ENCODE measurements around the gene FSHR. TPM values are rescaled to one million over a fixed set of nuclear protein-coding genes. Genes with fewer than 3 reads are reported as not detected.
A peak's percentile ranks its signal among the peaks of the same experiment; 100 is the strongest.

The FSHR gene
- polyA plus RNA-seq, 4 donors: not detected

- no peaks in the 10 kb centered on the region for H3K36me3 ChIP-seq (ENCODE audit: control insufficient read depth in 3 of 3, insufficient read depth in 2 of 3, low read depth in 1 of 3, low read length in 3 of 3)
- FAIRE-seq (no peak), DNase-seq (no peak)
- H3K9me3 ChIP-seq (ENCODE audit: control insufficient read depth in 2 of 2, insufficient read depth in 1 of 2, low read depth in 1 of 2, low read length in 1 of 2): peaks cover 0 to 7% of the 10 kb centered on the region in 2 donors
- WGBS, 3 donors: 37 to 49% (median 48%) methylated on average over 2 of the region's 2 CpGs
- no peaks in the 10 kb centered on the region for H3K4me1 ChIP-seq (ENCODE audit: control insufficient read depth in 3 of 3, insufficient read depth in 2 of 3, low read depth in 1 of 3, low read length in 2 of 3)
- no peaks in the 10 kb centered on the region for H3K27me3 ChIP-seq (ENCODE audit: control insufficient read depth in 3 of 3, insufficient read depth in 3 of 3, low read length in 3 of 3)
- H3K4me3 ChIP-seq (ENCODE audit: low read depth in 1 of 3, low read length in 3 of 3): no peak overlapping the region
- H3K27ac ChIP-seq (ENCODE audit: low read depth in 1 of 3, low read length in 2 of 3): no peak overlapping the region
Measured at GRCh38 chr2:49053156-49053555, 101.2 kb downstream of the FSHR start.

GRCh38 chr2:49050265-49050664 is 104.0 kb downstream of the FSHR start:
- DNase-seq: no peak
- Histone ChIP-seq H3K9me3 (ENCODE audit: control insufficient read depth in 2 of 2, insufficient read depth in 1 of 2, low read depth in 1 of 2, low read length in 1 of 2) (peaks cover 0 to 7% of the 10 kb centered on the region in 2 donors), H3K36me3 (ENCODE audit: control insufficient read depth in 3 of 3, insufficient read depth in 2 of 3, low read depth in 1 of 3, low read length in 3 of 3) (no peaks in the 10 kb centered on the region), H3K27ac (ENCODE audit: low read depth in 1 of 3, low read length in 2 of 3) (no peak overlapping the region), H3K27me3 (ENCODE audit: control insufficient read depth in 3 of 3, insufficient read depth in 3 of 3, low read length in 3 of 3) (no peaks in the 10 kb centered on the region), H3K4me3 (ENCODE audit: low read depth in 1 of 3, low read length in 3 of 3) (no peak overlapping the region), H3K4me1 (ENCODE audit: control insufficient read depth in 3 of 3, insufficient read depth in 2 of 3, low read depth in 1 of 3, low read length in 2 of 3) (no peaks in the 10 kb centered on the region)
- FAIRE-seq: no peak

- Histone ChIP-seq H3K4me1 (ENCODE audit: control insufficient read depth in 3 of 3, insufficient read depth in 2 of 3, low read depth in 1 of 3, low read length in 2 of 3) (no peaks in the 10 kb centered on the region), H3K9me3 (ENCODE audit: control insufficient read depth in 2 of 2, insufficient read depth in 1 of 2, low read depth in 1 of 2, low read length in 1 of 2) (peaks cover 0 to 2% of the 10 kb centered on the region in 2 donors), H3K36me3 (ENCODE audit: control insufficient read depth in 3 of 3, insufficient read depth in 2 of 3, low read depth in 1 of 3, low read length in 3 of 3) (no peaks in the 10 kb centered on the region), H3K27me3 (ENCODE audit: control insufficient read depth in 3 of 3, insufficient read depth in 3 of 3, low read length in 3 of 3) (no peaks in the 10 kb centered on the region), H3K4me3 (ENCODE audit: low read depth in 1 of 3, low read length in 3 of 3) (no peak overlapping the region), H3K27ac (ENCODE audit: low read depth in 1 of 3, low read length in 2 of 3) (no peak overlapping the region)
- DNase-seq (peak; percentile 7 to 25), FAIRE-seq (no peak)
- WGBS, 3 donors: 7 to 44% (median 19%) methylated on average over 1 of the region's 1 CpG
Measured at GRCh38 chr2:49049161-49049560, 105.2 kb downstream of the FSHR start.

- H3K27ac ChIP-seq (ENCODE audit: low read depth in 1 of 3, low read length in 2 of 3): no peak overlapping the region
- no peaks in the 10 kb centered on the region for H3K9me3 ChIP-seq (ENCODE audit: control insufficient read depth in 2 of 2, insufficient read depth in 1 of 2, low read depth in 1 of 2, low read length in 1 of 2)
- no peaks in the 10 kb centered on the region for H3K36me3 ChIP-seq (ENCODE audit: control insufficient read depth in 3 of 3, insufficient read depth in 2 of 3, low read depth in 1 of 3, low read length in 3 of 3)
- 34 to 77% (median 68%) methylated on average over 1 of the region's 1 CpG for WGBS, 3 donors
- no peak for FAIRE-seq
- H3K4me3 ChIP-seq (ENCODE audit: low read depth in 1 of 3, low read length in 3 of 3): no peak overlapping the region
- no peaks in the 10 kb centered on the region for H3K4me1 ChIP-seq (ENCODE audit: control insufficient read depth in 3 of 3, insufficient read depth in 2 of 3, low read depth in 1 of 3, low read length in 2 of 3)
- H3K27me3 ChIP-seq (ENCODE audit: control insufficient read depth in 3 of 3, insufficient read depth in 3 of 3, low read length in 3 of 3): no peaks in the 10 kb centered on the region
- no peak for DNase-seq
Measured at GRCh38 chr2:49045083-49045482, 109.2 kb downstream of the FSHR start.

- Histone ChIP-seq H3K36me3 (ENCODE audit: control insufficient read depth in 3 of 3, insufficient read depth in 2 of 3, low read depth in 1 of 3, low read length in 3 of 3) (no peaks in the 10 kb centered on the region), H3K27ac (ENCODE audit: low read depth in 1 of 3, low read length in 2 of 3) (no peak overlapping the region), H3K4me1 (ENCODE audit: control insufficient read depth in 3 of 3, insufficient read depth in 2 of 3, low read depth in 1 of 3, low read length in 2 of 3) (no peaks in the 10 kb centered on the region), H3K4me3 (ENCODE audit: low read depth in 1 of 3, low read length in 3 of 3) (no peak overlapping the region), H3K27me3 (ENCODE audit: control insufficient read depth in 3 of 3, insufficient read depth in 3 of 3, low read length in 3 of 3) (no peaks in the 10 kb centered on the region), H3K9me3 (ENCODE audit: control insufficient read depth in 2 of 2, insufficient read depth in 1 of 2, low read depth in 1 of 2, low read length in 1 of 2) (no peaks in the 10 kb centered on the region)
- DNase-seq (peak; percentile 5 to 8), FAIRE-seq (no peak)
- 5 to 23% (median 7%) methylated on average over 1 of the region's 1 CpG for WGBS, 3 donors
Measured at GRCh38 chr2:49044350-49045079, 109.8 kb downstream of the FSHR start.

GRCh38 chr2:49043405-49043982 is 110.8 kb downstream of the FSHR start:
- 78 to 82% (median 82%) methylated on average over 5 of the region's 5 CpGs for WGBS, 3 donors
- no peak for DNase-seq
- H3K27ac ChIP-seq (ENCODE audit: low read depth in 1 of 3, low read length in 2 of 3): no peak overlapping the region

GRCh38 chr2:49042488-49042887 is 111.8 kb downstream of the FSHR start:
- no peak for DNase-seq
- Histone ChIP-seq H3K27me3 (ENCODE audit: control insufficient read depth in 3 of 3, insufficient read depth in 3 of 3, low read length in 3 of 3) (no peaks in the 10 kb centered on the region), H3K27ac (ENCODE audit: low read depth in 1 of 3, low read length in 2 of 3) (no peak overlapping the region), H3K36me3 (ENCODE audit: control insufficient read depth in 3 of 3, insufficient read depth in 2 of 3, low read depth in 1 of 3, low read length in 3 of 3) (no peaks in the 10 kb centered on the region), H3K4me3 (ENCODE audit: low read depth in 1 of 3, low read length in 3 of 3) (no peak overlapping the region), H3K9me3 (ENCODE audit: control insufficient read depth in 2 of 2, insufficient read depth in 1 of 2, low read depth in 1 of 2, low read length in 1 of 2) (no peaks in the 10 kb centered on the region), H3K4me1 (ENCODE audit: control insufficient read depth in 3 of 3, insufficient read depth in 2 of 3, low read depth in 1 of 3, low read length in 2 of 3) (no peaks in the 10 kb centered on the region)
- WGBS, 3 donors: 44 to 70% (median 58%) methylated on average over 1 of the region's 1 CpG
- FAIRE-seq: no peak

More at GRCh38 chr2:49043405-49043982, 110.8 kb downstream of the FSHR start:
- no peaks in the 10 kb centered on the region for H3K4me1 ChIP-seq (ENCODE audit: control insufficient read depth in 3 of 3, insufficient read depth in 2 of 3, low read depth in 1 of 3, low read length in 2 of 3)
- no peaks in the 10 kb centered on the region for H3K27me3 ChIP-seq (ENCODE audit: control insufficient read depth in 3 of 3, insufficient read depth in 3 of 3, low read length in 3 of 3)
- FAIRE-seq: no peak
- no peak overlapping the region for H3K4me3 ChIP-seq (ENCODE audit: low read depth in 1 of 3, low read length in 3 of 3)
- H3K9me3 ChIP-seq (ENCODE audit: control insufficient read depth in 2 of 2, insufficient read depth in 1 of 2, low read depth in 1 of 2, low read length in 1 of 2): no peaks in the 10 kb centered on the region
- no peaks in the 10 kb centered on the region for H3K36me3 ChIP-seq (ENCODE audit: control insufficient read depth in 3 of 3, insufficient read depth in 2 of 3, low read depth in 1 of 3, low read length in 3 of 3)

GRCh38 chr2:49041061-49041460 is 113.3 kb downstream of the FSHR start:
- FAIRE-seq: no peak

GRCh38 chr2:49037197-49037596 is 117.1 kb downstream of the FSHR start:
- no peak for FAIRE-seq

More at GRCh38 chr2:49041061-49041460, 113.3 kb downstream of the FSHR start:
- 86 to 92% (median 89%) methylated on average over 4 of the region's 4 CpGs for WGBS, 3 donors
- Histone ChIP-seq H3K9me3 (ENCODE audit: control insufficient read depth in 2 of 2, insufficient read depth in 1 of 2, low read depth in 1 of 2, low read length in 1 of 2) (no peaks in the 10 kb centered on the region), H3K36me3 (ENCODE audit: control insufficient read depth in 3 of 3, insufficient read depth in 2 of 3, low read depth in 1 of 3, low read length in 3 of 3) (no peaks in the 10 kb centered on the region), H3K4me3 (ENCODE audit: low read depth in 1 of 3, low read length in 3 of 3) (no peak overlapping the region), H3K27ac (ENCODE audit: low read depth in 1 of 3, low read length in 2 of 3) (no peak overlapping the region), H3K27me3 (ENCODE audit: control insufficient read depth in 3 of 3, insufficient read depth in 3 of 3, low read length in 3 of 3) (no peaks in the 10 kb centered on the region), H3K4me1 (ENCODE audit: control insufficient read depth in 3 of 3, insufficient read depth in 2 of 3, low read depth in 1 of 3, low read length in 2 of 3) (no peaks in the 10 kb centered on the region)
- no peak for DNase-seq

More at GRCh38 chr2:49037197-49037596, 117.1 kb downstream of the FSHR start:
- Histone ChIP-seq H3K4me3 (ENCODE audit: low read depth in 1 of 3, low read length in 3 of 3) (no peak overlapping the region), H3K9me3 (ENCODE audit: control insufficient read depth in 2 of 2, insufficient read depth in 1 of 2, low read depth in 1 of 2, low read length in 1 of 2) (no peaks in the 10 kb centered on the region), H3K27ac (ENCODE audit: low read depth in 1 of 3, low read length in 2 of 3) (no peak overlapping the region), H3K27me3 (ENCODE audit: control insufficient read depth in 3 of 3, insufficient read depth in 3 of 3, low read length in 3 of 3) (no peaks in the 10 kb centered on the region), H3K4me1 (ENCODE audit: control insufficient read depth in 3 of 3, insufficient read depth in 2 of 3, low read depth in 1 of 3, low read length in 2 of 3) (no peaks in the 10 kb centered on the region), H3K36me3 (ENCODE audit: control insufficient read depth in 3 of 3, insufficient read depth in 2 of 3, low read depth in 1 of 3, low read length in 3 of 3) (no peaks in the 10 kb centered on the region)
- DNase-seq: no peak

All from small intestine (tissue), 7 donors.